Activated CD4-positive, alpha-beta T cell treated with anti-CD3 and anti-CD28 coated beads, Interleukin-2, amount 50 U/mL, for 4 hours (primary cell): ENCODE results near the gene PRPSAP2.
"Not testable (repeated sequence)": the region's sequence is repeated elsewhere in the genome, so short reads cannot be mapped to it uniquely, and the experiment has no call there.

ENCODE experiments used
- DNase-seq, 2 experiments: peaks; one replicate each; pipeline ENCODE4 v3.0.0-alpha.2; 2020

Gene PRPSAP2

GRCh38 chr17:18891541-18891940, 33.6 kb downstream of the PRPSAP2 start:
- DNase-seq = no peak

DNA sequence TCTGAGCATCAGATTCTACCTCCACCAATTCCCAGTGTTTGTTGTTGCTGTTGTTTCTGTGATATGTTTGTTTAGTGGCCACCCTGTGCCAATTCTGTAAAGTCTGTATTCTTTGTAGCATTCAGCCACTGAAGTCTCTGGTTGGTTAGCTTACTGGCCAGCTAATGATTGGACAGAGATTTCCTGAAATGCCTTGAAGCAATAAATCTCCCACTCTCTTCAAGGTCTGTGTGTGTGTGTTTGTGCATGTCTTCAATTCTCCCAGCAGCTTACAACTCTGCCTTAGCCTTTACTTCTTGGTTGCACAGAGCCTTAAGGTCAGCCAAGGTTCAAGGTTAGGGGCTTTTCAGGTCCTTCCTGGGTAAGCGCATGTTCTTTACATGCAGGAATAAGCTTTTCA, 38.2 kb downstream of the PRPSAP2 start:
- no peak for DNase-seq

DNA sequence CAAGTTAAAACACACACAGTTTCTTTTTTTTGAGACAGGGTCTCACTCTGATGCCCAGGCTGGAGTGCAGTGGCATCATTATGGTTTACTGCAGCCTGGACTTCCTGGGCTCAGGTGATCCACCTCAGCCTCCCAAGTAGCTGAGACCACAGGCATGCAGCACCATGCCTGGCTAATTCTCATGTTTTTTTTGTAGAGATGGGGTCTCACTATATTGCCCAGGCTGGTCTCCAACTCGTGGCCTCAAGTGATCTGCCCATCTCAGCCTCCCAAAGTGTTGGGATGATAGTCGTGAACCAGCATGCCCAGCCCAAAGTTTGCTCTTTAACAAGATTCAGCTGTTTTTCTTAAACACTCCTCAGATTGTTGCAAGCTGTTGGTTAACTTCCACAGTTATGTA, 39.0 kb downstream of the PRPSAP2 start:
- DNase-seq = no peak

- DNase-seq = no peak
Measured at GRCh38 chr17:18904482-18904881, 46.6 kb downstream of the PRPSAP2 start.

DNA sequence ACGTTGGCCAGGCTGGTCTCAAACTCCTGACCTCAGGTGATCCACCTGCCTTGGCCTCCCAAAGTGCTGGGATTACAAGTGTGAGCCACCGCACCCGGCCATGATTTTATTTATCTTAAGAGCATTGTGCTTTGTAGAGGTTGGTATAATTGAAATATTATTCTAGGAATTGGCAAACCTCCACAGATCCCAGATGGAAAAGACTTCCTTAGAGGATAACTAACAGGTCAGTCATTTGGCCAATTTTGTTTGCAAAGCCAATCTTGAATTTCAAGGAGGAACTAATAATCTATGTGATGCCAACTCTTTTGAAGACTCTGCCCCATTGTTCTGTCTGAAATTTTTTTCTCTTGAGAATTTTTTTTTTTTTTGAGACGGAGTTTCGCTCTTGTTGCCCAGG, 47.3 kb downstream of the PRPSAP2 start:
- no peak for DNase-seq

GRCh38 chr17:18910326-18910725, 52.4 kb downstream of the PRPSAP2 start:
- DNase-seq = no peak

DNA sequence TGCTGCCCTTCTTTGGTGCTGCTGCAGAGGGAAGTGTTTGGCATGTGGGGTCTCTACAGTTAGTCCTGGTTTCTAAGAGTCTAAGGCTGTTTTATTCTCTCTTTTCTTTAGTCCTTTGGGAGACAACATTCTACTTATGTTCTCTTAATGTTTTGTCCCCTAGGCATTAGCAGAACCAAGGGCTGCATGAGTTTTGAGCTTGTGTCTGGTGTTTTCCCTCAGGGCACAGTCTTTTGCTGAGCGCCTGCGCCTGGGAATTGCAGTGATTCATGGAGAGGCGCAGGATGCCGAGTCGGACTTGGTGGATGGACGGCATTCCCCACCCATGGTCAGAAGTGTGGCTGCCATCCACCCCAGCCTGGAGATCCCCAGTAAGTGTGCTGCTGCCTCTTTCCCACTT, 53.0 kb downstream of the PRPSAP2 start:
- no peak for DNase-seq

DNA sequence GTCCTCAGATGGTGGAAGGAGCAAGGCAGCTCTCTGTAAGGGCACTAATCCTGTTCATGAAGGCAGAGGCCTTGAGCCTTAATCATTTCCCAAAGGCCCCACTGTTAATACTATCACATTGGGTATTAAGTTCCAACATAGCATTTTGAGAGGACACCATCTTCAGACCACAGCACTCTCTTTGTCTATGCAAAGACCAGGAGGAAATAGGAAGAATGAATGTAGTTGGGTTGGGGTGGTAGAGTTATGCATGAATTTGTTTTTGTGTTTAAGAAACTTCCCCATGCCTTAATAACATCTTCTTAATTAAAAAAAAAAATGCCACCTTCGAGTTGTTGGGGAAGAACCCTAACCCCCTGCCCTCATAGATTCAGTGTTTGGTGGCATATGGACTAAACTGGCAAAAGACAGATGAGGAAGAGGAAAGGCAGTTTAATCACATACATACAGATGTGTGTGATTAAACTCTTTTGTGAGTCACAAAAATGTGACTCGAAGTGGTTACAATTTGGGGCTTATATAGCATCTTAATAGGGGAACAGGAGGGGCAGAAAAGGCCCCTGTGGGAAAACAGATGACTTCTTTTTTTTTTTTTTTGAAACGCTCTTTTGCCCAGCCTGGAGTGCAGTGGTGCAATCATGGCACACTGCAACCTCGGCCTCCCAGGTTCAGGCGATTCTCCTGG, 59.0 kb downstream of the PRPSAP2 start:
- DNase-seq = no peak

DNA sequence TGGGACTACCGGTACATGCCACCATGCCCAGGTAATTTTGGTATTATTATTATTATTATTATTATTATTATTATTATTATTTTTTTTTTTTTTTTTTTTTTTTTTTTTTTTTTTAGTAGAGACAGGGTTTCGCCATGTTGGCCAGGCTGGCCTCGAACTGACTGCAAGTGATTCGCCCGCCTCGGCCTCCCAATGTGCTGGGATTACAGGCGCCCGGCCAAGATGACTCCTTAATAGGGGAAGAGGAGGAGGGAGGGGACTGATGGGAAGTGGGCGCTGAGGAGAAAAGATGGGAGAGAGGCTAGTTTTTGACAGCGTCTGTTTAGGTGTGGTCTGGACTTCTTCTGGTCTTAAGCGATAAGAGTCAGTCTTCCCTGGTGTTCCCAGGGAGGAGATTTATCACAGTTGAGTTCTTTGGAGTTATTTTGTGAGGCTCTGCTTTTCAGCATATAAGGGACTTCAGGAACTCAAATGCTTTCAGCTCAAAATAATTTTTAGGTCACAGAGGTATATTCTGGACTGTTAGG, 59.6 kb downstream of the PRPSAP2 start:
- no peak for DNase-seq

DNA sequence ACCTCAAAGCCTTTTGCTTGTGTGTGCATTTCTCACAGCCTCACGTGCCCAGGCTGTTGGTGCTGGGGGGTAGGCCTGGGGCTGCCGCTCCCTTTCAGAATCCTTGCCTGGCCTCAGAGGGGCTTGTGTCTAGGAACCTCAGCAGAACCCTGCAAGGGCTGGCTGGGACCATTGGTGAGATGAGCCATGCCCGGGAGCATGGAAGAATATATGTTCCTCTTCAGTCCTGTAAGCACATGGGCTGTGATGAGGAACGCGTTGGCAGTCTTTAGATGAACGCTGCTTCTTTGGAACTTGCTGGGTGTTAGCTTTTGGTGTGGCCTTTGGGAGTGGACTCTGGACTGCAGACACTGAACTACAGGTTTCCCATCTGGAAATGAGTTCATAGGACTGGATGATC, 62.0 kb downstream of the PRPSAP2 start:
- no peak for DNase-seq

- no peak for DNase-seq
Measured at GRCh38 chr17:18920911-18921441, 63.0 kb downstream of the PRPSAP2 start.

- no peak for DNase-seq
Measured at GRCh38 chr17:18921485-18921884, 63.6 kb downstream of the PRPSAP2 start.

GRCh38 chr17:18921912-18922451, 64.1 kb downstream of the PRPSAP2 start:
- no peak for DNase-seq

- DNase-seq = not testable (repeated sequence)
Measured at GRCh38 chr17:18922596-18922995, 64.7 kb downstream of the PRPSAP2 start.

- DNase-seq = no peak
Measured at GRCh38 chr17:18925187-18925586, 67.3 kb downstream of the PRPSAP2 start.

DNA sequence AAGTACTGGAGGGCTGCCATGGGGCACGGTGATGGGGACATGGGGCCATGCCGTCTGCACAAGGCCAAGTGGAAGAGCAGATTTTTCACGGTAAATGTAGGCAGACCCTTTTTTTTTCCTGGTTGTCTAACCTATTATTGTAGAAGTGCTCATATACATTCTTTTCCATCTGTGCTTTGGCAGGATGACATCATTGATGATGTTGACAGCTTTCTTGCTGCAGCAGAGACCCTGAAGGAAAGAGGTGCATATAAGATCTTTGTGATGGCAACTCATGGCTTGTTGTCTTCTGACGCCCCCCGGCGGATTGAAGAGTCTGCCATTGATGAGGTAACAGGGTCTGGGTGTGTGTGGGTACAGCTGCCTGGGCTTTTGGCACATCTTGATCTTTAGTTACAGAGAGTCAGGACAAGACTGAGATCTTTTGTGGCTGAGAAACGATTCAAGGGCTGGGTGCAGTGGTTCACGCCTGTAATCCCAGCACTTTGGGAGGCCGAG, 70.7 kb downstream of the PRPSAP2 start:
- no peak for DNase-seq

DNA sequence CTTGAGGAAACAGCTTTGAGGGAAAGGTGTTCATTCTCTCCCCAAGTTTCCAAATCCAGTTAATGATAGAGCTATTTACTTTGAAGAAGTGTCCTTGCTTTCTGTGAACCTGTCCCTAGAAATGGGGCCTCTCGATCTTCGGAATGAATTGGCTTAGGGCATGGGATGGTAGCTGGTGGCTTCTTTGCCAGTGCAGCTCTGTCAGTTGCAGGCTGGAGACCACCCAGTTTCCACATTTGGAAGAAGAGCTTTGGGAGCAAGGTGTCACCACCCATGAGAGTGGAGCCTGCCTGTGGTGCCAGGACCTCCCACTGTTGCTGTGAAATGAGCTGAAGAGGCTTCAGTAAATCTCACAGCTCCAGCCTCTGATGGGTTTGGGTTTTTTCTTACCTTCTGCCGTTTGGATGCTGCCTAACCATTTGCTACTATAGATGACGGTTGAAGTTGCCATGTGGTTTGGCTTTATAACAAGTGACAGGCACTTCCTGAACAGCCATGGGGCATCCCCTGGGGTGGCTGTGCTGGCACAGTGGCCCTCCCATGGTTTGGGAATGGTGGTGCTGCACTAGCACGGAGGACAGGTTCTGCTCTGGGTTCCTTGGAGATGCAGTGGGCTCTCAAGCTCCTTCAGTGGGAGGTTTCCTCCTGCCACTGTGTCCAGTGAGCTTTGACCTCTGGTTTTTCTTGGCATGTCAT, 74.6 kb downstream of the PRPSAP2 start:
- DNase-seq = no peak

- no peak for DNase-seq
Measured at GRCh38 chr17:18933102-18934058, 75.4 kb downstream of the PRPSAP2 start.

DNA sequence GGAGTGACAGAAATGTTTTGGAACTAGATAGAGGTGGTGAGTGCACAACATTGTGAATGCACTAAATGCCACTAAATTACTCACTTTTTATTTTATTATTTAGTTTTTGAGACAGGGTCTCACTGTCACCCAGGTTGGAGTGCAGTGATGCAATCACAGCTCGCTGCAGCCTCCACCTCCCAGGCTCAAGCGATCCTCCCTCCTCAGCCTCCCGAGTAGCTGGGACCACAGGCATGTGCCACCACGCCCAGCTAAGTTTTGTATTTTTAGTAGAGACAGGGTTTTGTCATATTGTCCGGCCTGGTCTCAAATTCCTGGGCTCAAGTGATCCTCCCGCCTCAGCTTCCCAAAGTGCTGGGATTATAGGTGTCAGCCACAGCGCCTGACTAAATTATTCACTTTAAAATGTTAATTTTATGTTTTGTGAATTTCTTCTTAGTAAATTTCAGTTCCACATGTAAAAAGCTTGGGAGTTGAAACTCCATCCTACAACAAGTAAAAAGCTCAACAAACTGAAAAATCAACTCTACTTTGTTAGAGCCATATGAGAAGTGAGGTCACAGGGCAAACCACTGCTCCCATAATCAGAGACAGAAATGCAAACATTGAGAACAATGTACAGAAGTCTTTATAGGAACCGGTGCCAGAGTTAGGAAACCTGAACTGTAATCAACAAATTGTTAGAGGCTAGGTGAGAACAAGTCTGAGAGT, 80.2 kb downstream of the PRPSAP2 start:
- no peak for DNase-seq

DNA sequence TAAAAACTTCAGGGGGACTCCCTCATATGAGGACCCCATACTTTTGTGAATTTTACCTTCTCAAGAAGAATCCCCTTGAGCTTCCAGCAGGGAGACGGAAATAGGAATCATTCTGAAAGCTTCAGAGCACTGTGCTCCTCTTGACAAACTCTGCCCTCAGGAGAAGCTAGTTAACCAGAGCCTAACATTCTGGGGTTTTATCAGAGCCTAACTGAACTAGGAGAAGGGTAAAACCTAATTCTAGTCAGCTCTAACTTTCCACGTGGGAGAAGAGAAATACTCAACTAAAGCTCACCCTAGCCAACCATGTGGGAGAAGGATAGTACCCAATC, 80.7 kb downstream of the PRPSAP2 start:
- DNase-seq = no peak

DNA sequence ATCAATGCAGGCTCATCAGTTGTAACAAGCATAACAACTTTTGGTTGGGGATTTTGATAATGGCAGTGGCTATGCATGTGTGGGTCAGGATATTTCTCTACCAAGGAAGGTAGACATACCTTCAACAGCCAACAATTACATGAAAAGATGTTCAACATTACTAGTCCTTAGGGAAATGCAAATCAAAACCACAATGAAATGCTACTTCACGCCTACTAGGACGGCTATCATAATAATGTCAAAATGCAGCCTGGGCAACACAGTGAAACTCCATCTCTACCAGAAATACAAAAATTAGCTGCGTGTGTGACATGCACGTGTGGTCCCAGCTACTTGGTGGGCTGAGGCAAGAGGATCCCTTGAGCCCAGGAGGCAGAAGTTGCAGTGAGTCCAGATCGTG, 86.7 kb downstream of the PRPSAP2 start:
- no peak for DNase-seq

- no peak for DNase-seq
Measured at GRCh38 chr17:18946536-18946935, 88.6 kb downstream of the PRPSAP2 start.
